IMR-90 (cell line): Measurements from ENCODE around the gene ZC3H12D. TPM values are rescaled to one million over a fixed set of nuclear protein-coding genes. Genes with fewer than 3 reads are reported as not detected.

Source experiments
- ATAC-seq: fragments of 200-7000 bp; cut with Tn5 transposase; 2 replicates; pipeline ENCODE4 v1.9.1; 2020; ENCODE audit warnings: low read depth, mild to moderate bottlenecking, moderate library complexity
- BruUV-seq: library from RNA; stranded (reverse); fragments of 400-500 nt; replicated peaks from 2 replicates; lab custom pipeline; 2021; lab: Mats Ljungman, UMichigan
- CTCF ChIA-PET: fragments of 300-600 bp; formaldehyde crosslinking; extraction: SDS; loops from one replicate; lab custom pipeline; 2021; ENCODE audit warnings: antibody characterized with exemption; lab: Yijun Ruan, JAX
- POLR2A ChIA-PET: fragments of 300-600 bp; sonication (Branson Sonifier 250); formaldehyde crosslinking; loops from one replicate; lab custom pipeline; 2022; ENCODE audit warnings: antibody characterized with exemption; ENCODE audit not compliant: unreplicated experiment; lab: Charles Lee
- DNase-seq: peaks from one replicate; pipeline ENCODE4 v3.0.0; 2013
- H2AFZ ChIP-seq: replicated peaks from 2 replicates; pipeline ENCODE3; 2013; ENCODE audit warnings: low read length, mild to moderate bottlenecking; ENCODE audit not compliant: poor library complexity
- H2AK5ac ChIP-seq: 2 replicates; pipeline ENCODE4 v1.6.1; 2013; ENCODE audit warnings: low read depth, low read length, inconsistent platforms
- H2AK9ac ChIP-seq: replicated peaks from 2 replicates; pipeline ENCODE3; 2013; ENCODE audit warnings: mild to moderate bottlenecking, low read depth, low read length, moderate library complexity; ENCODE audit not compliant: poor library complexity
- H2BK120ac ChIP-seq: 2 replicates; pipeline ENCODE4 v1.6.1; 2013; ENCODE audit warnings: low read depth, low read length, inconsistent platforms
- H2BK15ac ChIP-seq: 3 replicates; pipeline ENCODE4 v1.6.1; 2013; ENCODE audit warnings: low read depth, low read length, inconsistent platforms
- H2BK20ac ChIP-seq: 2 replicates; pipeline ENCODE4 v1.6.1; 2013; ENCODE audit warnings: low read depth, mild to moderate bottlenecking, inconsistent platforms, low read length, moderate library complexity
- H2BK5ac ChIP-seq: 2 replicates; pipeline ENCODE4 v1.6.1; 2013; ENCODE audit warnings: mild to moderate bottlenecking, low read depth, low read length, inconsistent platforms; ENCODE audit not compliant: poor library complexity, severe bottlenecking
- H3K14ac ChIP-seq: replicated peaks from 2 replicates; pipeline ENCODE4 v1.6.1; 2013; ENCODE audit warnings: low read depth, low read length, inconsistent platforms
- H3K18ac ChIP-seq: 2 replicates; pipeline ENCODE4 v1.6.1; 2013; ENCODE audit warnings: low read depth, low read length, control low read depth
- H3K23ac ChIP-seq: 2 replicates; pipeline ENCODE4 v1.6.1; 2013; ENCODE audit warnings: low read depth, low read length, inconsistent platforms
- H3K27ac ChIP-seq: 2 replicates; pipeline ENCODE4 v1.5.1; 2013; ENCODE audit warnings: mild to moderate bottlenecking, control low read depth, low read length; ENCODE audit not compliant: insufficient read depth
- H3K27me3 ChIP-seq: 2 replicates; pipeline ENCODE4 v1.6.1; 2013; ENCODE audit warnings: low read length; ENCODE audit not compliant: control insufficient read depth, insufficient read depth
- H3K36me3 ChIP-seq: 2 replicates; pipeline ENCODE4 v1.6.1; 2013; ENCODE audit warnings: low read length, mixed read lengths; ENCODE audit not compliant: control insufficient read depth, insufficient read depth
- H3K4ac ChIP-seq: 2 replicates; pipeline ENCODE4 v1.6.1; 2013; ENCODE audit warnings: low read depth, low read length, inconsistent platforms
- H3K4me1 ChIP-seq: 2 replicates; pipeline ENCODE4 v1.6.1; 2013; ENCODE audit warnings: low read length, mixed read lengths; ENCODE audit not compliant: control insufficient read depth, insufficient read depth
- H3K4me2 ChIP-seq: 2 replicates; pipeline ENCODE4 v1.6.1; 2013; ENCODE audit warnings: low read depth, mild to moderate bottlenecking, control low read depth, low read length, moderate library complexity
- H3K4me3 ChIP-seq: 2 replicates; pipeline ENCODE4 v1.5.1; 2013; ENCODE audit warnings: low read depth, mild to moderate bottlenecking, control low read depth, low read length, moderate library complexity; ENCODE audit not compliant: insufficient read depth
- H3K56ac ChIP-seq: 2 replicates; pipeline ENCODE4 v1.6.1; 2013; ENCODE audit warnings: low read length, inconsistent platforms; ENCODE audit not compliant: insufficient read depth; ENCODE audit errors: extremely low read depth
- H3K79me1 ChIP-seq, 2 experiments: 2 replicates each; pipeline ENCODE4 v1.6.1; 2013; ENCODE audit warnings: low read length in 2 of 2, inconsistent platforms in 1 of 2, low read depth in 1 of 2
- H3K9ac ChIP-seq: 2 replicates; pipeline ENCODE4 v1.6.1; 2013; ENCODE audit warnings: low read depth, low read length, control low read depth
- H3K9me1 ChIP-seq: 2 replicates; pipeline ENCODE4 v1.6.1; 2013; ENCODE audit warnings: low read length, inconsistent platforms; ENCODE audit not compliant: insufficient read depth
- H3K9me3 ChIP-seq: 2 replicates; pipeline ENCODE4 v1.6.1; 2013; ENCODE audit warnings: low read length; ENCODE audit not compliant: control insufficient read depth, insufficient read depth
- H4K20me1 ChIP-seq: 2 replicates; pipeline ENCODE4 v1.6.1; 2013; ENCODE audit warnings: low read length, inconsistent platforms; ENCODE audit not compliant: insufficient read depth
- H4K5ac ChIP-seq: 2 replicates; pipeline ENCODE4 v1.6.1; 2013; ENCODE audit warnings: mild to moderate bottlenecking, low read depth, low read length, control low read depth
- H4K8ac ChIP-seq, 2 experiments: 2 replicates each; pipeline ENCODE4 v1.6.1; 2013; ENCODE audit warnings: low read depth in 2 of 2, low read length in 2 of 2, control low read depth in 1 of 2, inconsistent platforms in 1 of 2
- H4K91ac ChIP-seq: 2 replicates; pipeline ENCODE4 v1.6.1; 2013; ENCODE audit warnings: low read depth, low read length, inconsistent platforms; ENCODE audit not compliant: insufficient read depth
- CEBPB ChIP-seq: IDR thresholded peaks from 2 replicates; pipeline ENCODE4 v1.6.1; 2012; ENCODE audit warnings: low read depth, low read length, improper control_type of control experiment
- CTCF ChIP-seq: conservative IDR thresholded peaks from 2 replicates; pipeline ENCODE4 v1.5.1; 2012; ENCODE audit warnings: mild to moderate bottlenecking, low read depth, low read length, improper control_type of control experiment
- ELK1 ChIP-seq: fragments of 150-350 bp; IDR thresholded peaks from 2 replicates; pipeline ENCODE4 v1.6.1; 2016; ENCODE audit warnings: low read depth, mild to moderate bottlenecking, low read length, moderate library complexity, borderline replicate concordance
- MAFK ChIP-seq: IDR thresholded peaks from 2 replicates; pipeline ENCODE4 v1.6.1; 2012; ENCODE audit warnings: low read depth, low read length, improper control_type of control experiment
- POLR2A ChIP-seq: IDR thresholded peaks from 2 replicates; pipeline ENCODE4 v1.6.1; 2012; ENCODE audit warnings: mild to moderate bottlenecking, low read depth, low read length
- RCOR1 ChIP-seq: IDR thresholded peaks from 2 replicates; pipeline ENCODE4 v1.6.1; 2012; ENCODE audit warnings: mild to moderate bottlenecking, low read length, improper control_type of control experiment; ENCODE audit not compliant: insufficient replicate concordance
- SMC3 ChIP-seq: fragments of 150-350 bp; IDR thresholded peaks from 2 replicates; pipeline ENCODE4 v1.6.1; 2016; ENCODE audit warnings: low read depth, mild to moderate bottlenecking, antibody characterized with exemption, low read length, moderate library complexity
- WGBS, 2 experiments: methylation state at CpG; one replicate each; pipeline versions ENCODE4 v1.1.5 to v1.1.7; 2013; ENCODE audit warnings: missing lambda C conversion rate in 2 of 2; ENCODE audit not compliant: insufficient read length in 1 of 2; ENCODE audit errors: extremely low coverage in 2 of 2; 5-methylcytosine and 5-hydroxymethylcytosine counted together
- dilution Hi-C: fragments of 300-500 bp; cut with HindIII; formaldehyde crosslinking; loops from one replicate; pipeline ENCODE4 v1.14.3; 2018; ENCODE audit warnings: low sequenced_read_pairs; ENCODE audit not compliant: unreplicated experiment
- in situ Hi-C: fragments of 300-500 bp; cut with MboI; formaldehyde crosslinking; loops from 3 replicates; pipeline ENCODE4 v1.14.3; 2019; ENCODE audit warnings: low sequenced_read_pairs, inconsistent platforms, mixed read lengths
- intact Hi-C: fragments of 100-400 bp; cut with micrococcal nuclease; formaldehyde crosslinking; loops from 2 replicates; pipeline ENCODE4 v1.10.0; 2022
- polyA plus RNA-seq, 3 experiments: library from polyadenylated mRNA; depleted of rRNA; stranded (reverse); fragments of >200 nt; gene quantifications; 2 replicates each; pipeline ENCODE4 v1.2.3, GENCODE V29; 2012; ENCODE audit warnings: low replicate concordance in 1 of 3
- total RNA-seq: library from RNA; depleted of rRNA; stranded (reverse); fragments of >200 nt; gene quantifications from 2 replicates; pipeline ENCODE4 v1.2.3, GENCODE V29; 2012

ZC3H12D gene
- total and polyA plus RNA-seq, 2 of the 4 experiments (the other 2 are of a cell fraction), result under 0.01 to 0.12 TPM

DNA sequence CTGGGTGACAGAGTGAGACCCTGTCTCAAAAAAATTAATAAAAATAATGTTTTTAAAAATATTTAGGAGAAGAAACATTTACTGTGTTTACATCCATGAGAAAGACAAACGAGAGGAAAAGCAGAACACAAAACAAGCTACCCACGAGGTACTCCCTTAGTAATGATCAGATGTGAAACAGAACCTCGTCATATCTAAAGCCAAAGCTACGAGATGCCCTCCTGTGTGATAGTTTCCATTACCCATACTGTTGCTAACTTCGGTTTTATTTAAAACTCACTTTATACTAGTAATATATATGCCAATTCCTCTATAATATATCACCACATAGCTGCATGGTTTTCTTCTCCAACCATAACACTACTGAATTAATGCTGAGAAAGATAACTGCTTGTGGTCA, 63.7 kb downstream of the ZC3H12D start:
- dilution Hi-C loops, result no loop called here
- CTCF ChIA-PET, result interaction anchor here (2.9 kb wide), 1 partner anchor 11 kb away, joined by 10 read pairs; no protein-coding TSS in a partner anchor
- no peak overlapping the region for H2BK5ac ChIP-seq

More for the DNA sequence above, 63.7 kb downstream of the ZC3H12D start:
- Histone ChIP-seq H4K5ac (no peak overlapping the region), H2AK9ac (no peak overlapping the region), H3K4me3 (no peak overlapping the region), H2AK5ac (no peak overlapping the region), H3K9me1 (no peaks in the 10 kb centered on the region), H2BK15ac (no peak overlapping the region), H4K20me1 (no peaks in the 10 kb centered on the region), H3K18ac (no peak overlapping the region), H3K9ac (no peak overlapping the region), H3K36me3 (no peaks in the 10 kb centered on the region), H3K27me3 (peaks cover 5% of the 10 kb centered on the region), H3K4me1 (peaks cover 2% of the 10 kb centered on the region; the same call in 1 of the 2 replicates), H3K9me3 (no peaks in the 10 kb centered on the region), H3K27ac (no peak overlapping the region), H3K4me2 (no peak overlapping the region), H2AFZ (no peak overlapping the region), H2BK120ac (no peak overlapping the region), H3K56ac (no peak overlapping the region), H2BK20ac (no peak overlapping the region), H3K4ac (no peak overlapping the region), H4K8ac (no peak overlapping the region), H4K91ac (no peak overlapping the region), H3K23ac (no peak overlapping the region), H3K79me1 (no peaks in the 10 kb centered on the region), H3K14ac (no peak overlapping the region)
- ATAC-seq, result no peak
- POLR2A ChIA-PET, result no interaction called here
- TF ChIP-seq CEBPB (no peak), SMC3 (no peak), RCOR1 (no peak), MAFK (no peak), CTCF (no peak), POLR2A (no peak), ELK1 (no peak)
- no peak for DNase-seq
- intact Hi-C loops (no loop called here), in situ Hi-C loops (loop anchor here (10.0 kb wide), 1 partner anchor 836 kb away; no protein-coding TSS in a partner anchor)
- WGBS, 2 experiments, result no CpG with 5 or more reads among the region's 5 CpGs
- BruUV-seq, result no TSS peak
